SK-N-SH (cell line): ENCODE data around the gene MTHFD1L.

Experiments used
- CTCF ChIP-seq: fragments of 200-600 bp; sonication (generic); IDR thresholded peaks from 2 replicates; pipeline ENCODE4 v1.6.1; 2017; ENCODE audit warnings: antibody characterized with exemption, mild to moderate bottlenecking, moderate library complexity
- ELF1 ChIP-seq: IDR thresholded peaks from 2 replicates; pipeline ENCODE4 v1.4.0; 2012
- EP300 ChIP-seq, 2 experiments: IDR thresholded peaks; 2 replicates each; pipeline versions ENCODE4 v1.4.0 to v1.6.1; 2012; ENCODE audit warnings: borderline replicate concordance in 1 of 2, low read depth in 1 of 2, low read length in 1 of 2
- EZH2phosphoT487 ChIP-seq: fragments of 200-600 bp; sonication (generic); IDR thresholded peaks from 2 replicates; pipeline ENCODE4 v1.6.1; 2017; ENCODE audit warnings: low read depth, mixed run types, mild to moderate bottlenecking, antibody characterized with exemption, moderate library complexity, borderline replicate concordance
- FOXM1 ChIP-seq: IDR thresholded peaks from 2 replicates; pipeline ENCODE4 v1.4.0; 2012; ENCODE audit warnings: low read depth, mild to moderate bottlenecking
- MXI1 ChIP-seq: IDR thresholded peaks from 2 replicates; pipeline ENCODE4 v1.6.1; 2012; ENCODE audit warnings: mild to moderate bottlenecking, low read depth, low read length, improper control_type of control experiment
- NRF1 ChIP-seq: IDR thresholded peaks from 2 replicates; pipeline ENCODE4 v1.6.1; 2012; ENCODE audit warnings: low read depth, mild to moderate bottlenecking, low read length
- POLR2AphosphoS5 ChIP-seq: IDR thresholded peaks from 2 replicates; pipeline ENCODE4 v1.6.1; 2012; ENCODE audit warnings: low read depth, low read length
- RCOR1 ChIP-seq: fragments of 150-350 bp; IDR thresholded peaks from 2 replicates; pipeline ENCODE4 v1.6.1; 2017; ENCODE audit warnings: antibody characterized with exemption, low read length
- SMC3 ChIP-seq: IDR thresholded peaks from 2 replicates; pipeline ENCODE4 v1.6.1; 2012; ENCODE audit warnings: low read depth, low read length, improper control_type of control experiment
- TAF1 ChIP-seq: IDR thresholded peaks from 2 replicates; pipeline ENCODE4 v1.6.1; 2012; ENCODE audit warnings: low read depth, mild to moderate bottlenecking, low read length, moderate library complexity, borderline replicate concordance
- USF2 ChIP-seq: fragments of 150-350 bp; IDR thresholded peaks from 2 replicates; pipeline ENCODE4 v1.6.1; 2017; ENCODE audit warnings: antibody characterized with exemption, low read length, low read depth, borderline replicate concordance

DNA sequence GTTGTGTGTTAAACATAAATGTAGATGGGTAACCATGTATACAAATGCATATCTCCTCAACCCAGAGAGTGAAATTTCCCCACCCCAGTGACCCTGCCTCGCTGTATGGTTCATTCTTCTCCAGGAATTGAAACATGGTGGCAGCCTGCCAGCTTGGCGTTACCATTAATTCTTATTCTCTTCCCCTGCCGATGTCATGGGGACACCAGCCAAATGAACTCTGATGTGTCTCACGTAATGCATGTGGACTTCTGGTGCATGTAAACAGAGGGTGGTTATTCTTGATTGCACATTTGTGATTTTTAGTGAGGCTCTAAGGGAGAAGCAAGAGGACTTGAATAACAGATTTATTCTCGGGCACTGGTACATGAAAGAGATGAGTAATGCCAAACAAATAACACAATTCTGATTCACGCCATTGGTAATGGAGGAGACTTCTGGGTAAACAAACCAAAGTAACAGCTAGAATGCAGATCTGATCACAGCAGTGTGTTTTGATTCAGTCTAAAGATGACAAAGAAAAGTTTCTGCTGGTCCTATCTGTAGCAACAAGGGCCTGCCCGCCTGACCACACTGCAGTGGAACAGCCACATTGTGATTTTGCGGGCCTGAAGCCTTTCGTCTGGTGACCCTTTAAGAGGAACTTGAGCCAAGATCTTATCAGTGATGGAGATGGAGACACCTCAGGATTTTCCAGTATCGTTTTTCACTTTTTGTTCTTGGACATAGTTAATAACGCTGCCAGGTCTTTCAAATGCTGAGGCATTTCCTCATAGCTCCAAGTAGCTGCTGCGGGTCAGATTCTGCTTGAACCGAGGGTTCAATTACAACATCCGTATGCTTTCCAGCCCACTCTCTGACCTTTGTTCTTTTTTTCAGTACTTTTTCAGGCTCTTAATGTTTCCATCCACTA is 202.4 kb downstream of the MTHFD1L start:
- 0 out of 2 replicates have a peak, but pooled peaks have one; percentile 54 for TF ChIP-seq FOXM1
- 0 out of 4 replicates have a peak, but pooled peaks of 1 of the 2 experiments have one; percentile 13 for TF ChIP-seq EP300 (IDR thresholded peaks at IDR 0.05; ENCODE audit: borderline replicate concordance in 1 of 2, low read depth in 1 of 2, low read length in 1 of 2)
- no peak for TF ChIP-seq POLR2AphosphoS5
- TF ChIP-seq CTCF: no peak
- no peak for TF ChIP-seq MXI1
- TF ChIP-seq RCOR1: no peak
- no peak for TF ChIP-seq ELF1
- TF ChIP-seq NRF1: no peak
- 0 out of 2 replicates have a peak, but pooled peaks have one; percentile 30 for TF ChIP-seq TAF1
- TF ChIP-seq USF2: no peak
- no peak for TF ChIP-seq EZH2phosphoT487
- TF ChIP-seq SMC3: no peak
